Body of pancreas (tissue), 4 donors: ENCODE data around the gene DTHD1. TPM values are rescaled to one million over a fixed set of nuclear protein-coding genes. Genes with fewer than 3 reads are reported as not detected.

Source experiments
- ATAC-seq: fragments of 150-250 bp; one replicate; pipeline ENCODE4 v1.9.1; 2016
- DNase-seq, 4 donors: peaks; one replicate each; pipeline ENCODE4 v3.0.0-alpha.2; 2019
- H3K27ac ChIP-seq, 4 donors: fragments of 200-600 bp; sonication (generic); 1 replicate in 3 of 4; 2 replicates in 1 of 4; pipeline versions ENCODE4 v1.5.1 to v1.6.1; 2016 to 2019; ENCODE audit warnings: mild to moderate bottlenecking in 1 of 4, mixed read lengths in 1 of 4, moderate library complexity in 1 of 4
- H3K27me3 ChIP-seq, 2 donors: fragments of 200-600 bp; sonication (generic); one replicate each; pipeline ENCODE4 v1.6.0; 2016; ENCODE audit warnings: mild to moderate bottlenecking in 1 of 2
- H3K36me3 ChIP-seq, 2 donors: fragments of 200-600 bp; sonication (generic); replicated peaks in 1 of 2; 2 replicates each; pipeline ENCODE4 v1.5.1; 2016; ENCODE audit warnings: low read depth in 2 of 2; ENCODE audit not compliant: insufficient read depth in 1 of 2
- H3K4me1 ChIP-seq: fragments of 200-600 bp; sonication (generic); one replicate; pipeline ENCODE4 v1.6.0; 2016
- H3K4me3 ChIP-seq, 2 donors: fragments of 200-600 bp; sonication (generic); 1 replicate in 1 of 2; 2 replicates in 1 of 2; pipeline ENCODE4 v1.5.1; 2016 to 2019
- H3K9me3 ChIP-seq, 3 donors: fragments of 200-600 bp; sonication (generic); 1 replicate in 2 of 3; 2 replicates in 1 of 3; pipeline ENCODE4 v1.5.1; 2016
- CTCF ChIP-seq, 7 experiments: fragments of 450-650 bp in 4 of 7; fragments of 200-600 bp in 3 of 7; sonication (generic) in 3 of 7; IDR thresholded peaks; one replicate each; pipeline ENCODE4 v1.5.1; 2016 to 2019; ENCODE audit warnings: antibody characterized with exemption in 7 of 7
- POLR2A ChIP-seq, 3 donors: fragments of 450-650 bp; IDR thresholded peaks; one replicate each; pipeline ENCODE4 v1.6.1; 2016; ENCODE audit warnings: antibody characterized with exemption in 3 of 3, mild to moderate bottlenecking in 2 of 3
- WGBS, 2 donors: methylation state at CpG; one replicate each; pipeline ENCODE4 v1.1.5; 2017; 5-methylcytosine and 5-hydroxymethylcytosine counted together
- intact Hi-C: fragments of 100-400 bp; cut with DNase I; formaldehyde crosslinking; loops from one replicate; pipeline ENCODE4 v1.15.1; 2023
- total RNA-seq, 2 donors: library from RNA; depleted of rRNA; stranded (reverse); fragments of >200 nt; gene quantifications; one replicate each; pipeline ENCODE4 v1.1.0, GENCODE V29; 2016

Gene DTHD1
- total RNA-seq, 2 donors from 2014 or later = under 0.01 TPM; not detected in 1

- H3K36me3 ChIP-seq = no peaks in the 10 kb centered on the region
- DNase-seq = no peak
- H3K9me3 ChIP-seq = no peaks in the 10 kb centered on the region
- no peaks in the 10 kb centered on the region for H3K27me3 ChIP-seq
- intact Hi-C loops = no loop called here
- no peak overlapping the region for H3K4me3 ChIP-seq
- ATAC-seq = no peak
- WGBS, 2 donors = 75 to 78% methylated on average over 3 of the region's 3 CpGs
- no peaks in the 10 kb centered on the region for H3K4me1 ChIP-seq
- TF ChIP-seq POLR2A (IDR thresholded peaks at IDR 0.05) = no peak
- TF ChIP-seq CTCF (IDR thresholded peaks at IDR 0.05) = no peak
- no peak overlapping the region for H3K27ac ChIP-seq
Measured at GRCh38 chr4:36312511-36312910, 31.1 kb downstream of the DTHD1 start.

GRCh38 chr4:36313301-36313700 is 31.9 kb downstream of the DTHD1 start:
- ATAC-seq (no peak), DNase-seq (no peak)
- H3K27ac ChIP-seq = no peak overlapping the region
- no peaks in the 10 kb centered on the region for H3K9me3 ChIP-seq
- no peaks in the 10 kb centered on the region for H3K27me3 ChIP-seq
- TF ChIP-seq POLR2A (IDR thresholded peaks at IDR 0.05) (no peak), CTCF (IDR thresholded peaks at IDR 0.05) (no peak)
- no peaks in the 10 kb centered on the region for H3K36me3 ChIP-seq
- H3K4me3 ChIP-seq = no peak overlapping the region
- intact Hi-C loops = no loop called here
- H3K4me1 ChIP-seq = no peaks in the 10 kb centered on the region

- TF ChIP-seq POLR2A (IDR thresholded peaks at IDR 0.05) (no peak), CTCF (IDR thresholded peaks at IDR 0.05) (no peak)
- DNase-seq = no peak
- no peak overlapping the region for H3K4me3 ChIP-seq
Measured at GRCh38 chr4:36313703-36314102, 32.3 kb downstream of the DTHD1 start.

GRCh38 chr4:36316607-36317006 is 35.2 kb downstream of the DTHD1 start:
- no peaks in the 10 kb centered on the region for H3K4me1 ChIP-seq
- intact Hi-C loops = no loop called here
- no peaks in the 10 kb centered on the region for H3K9me3 ChIP-seq
- no peak overlapping the region for H3K4me3 ChIP-seq
- no peaks in the 10 kb centered on the region for H3K36me3 ChIP-seq
- TF ChIP-seq CTCF (IDR thresholded peaks at IDR 0.05) (no peak), POLR2A (IDR thresholded peaks at IDR 0.05) (no peak)
- H3K27ac ChIP-seq = no peak overlapping the region
- H3K27me3 ChIP-seq = no peaks in the 10 kb centered on the region
- ATAC-seq (no peak), DNase-seq (no peak)

More at GRCh38 chr4:36313703-36314102, 32.3 kb downstream of the DTHD1 start:
- Histone ChIP-seq H3K27ac (no peak overlapping the region), H3K4me1 (no peaks in the 10 kb centered on the region), H3K9me3 (no peaks in the 10 kb centered on the region), H3K27me3 (no peaks in the 10 kb centered on the region), H3K36me3 (no peaks in the 10 kb centered on the region)
- 72 to 78% methylated on average over 1 of the region's 1 CpG for WGBS, 2 donors
- intact Hi-C loops = no loop called here
- no peak for ATAC-seq

GRCh38 chr4:36317721-36318120 is 36.3 kb downstream of the DTHD1 start:
- DNase-seq (no peak), ATAC-seq (no peak)
- Histone ChIP-seq H3K27me3 (no peaks in the 10 kb centered on the region), H3K4me3 (no peak overlapping the region), H3K36me3 (no peaks in the 10 kb centered on the region), H3K27ac (no peak overlapping the region), H3K9me3 (no peaks in the 10 kb centered on the region), H3K4me1 (no peaks in the 10 kb centered on the region)
- TF ChIP-seq POLR2A (IDR thresholded peaks at IDR 0.05) = no peak
- no peak for TF ChIP-seq CTCF (IDR thresholded peaks at IDR 0.05)
- intact Hi-C loops = no loop called here
- WGBS, 2 donors = 45 to 81% methylated on average over 1 of the region's 1 CpG
